ENCODE measurements around the gene DRC7.

DNA sequence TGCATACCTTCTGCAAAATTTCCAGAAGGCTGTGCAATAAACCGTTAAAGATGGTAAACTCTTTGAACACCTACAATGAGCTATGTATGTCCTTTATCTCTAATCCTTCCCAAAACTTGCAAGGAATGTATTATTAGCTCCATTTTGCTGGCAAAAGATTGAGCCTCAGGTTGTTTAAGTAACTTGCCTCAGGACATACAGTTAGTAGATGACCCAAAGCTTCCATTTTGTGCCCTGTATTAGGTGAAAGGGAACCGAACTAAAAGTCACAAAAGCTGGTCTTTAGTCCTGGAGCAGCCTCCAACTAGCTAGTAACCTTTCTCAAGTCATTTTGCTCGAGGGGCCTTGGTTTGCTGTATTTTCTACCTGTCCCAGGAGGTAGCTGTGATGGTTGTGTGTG, 22.2 kb upstream of the DRC7 start:
- no peak for TF ChIP-seq POLR2AphosphoS5 (IDR thresholded peaks at IDR 0.05; ENCODE audit: low read depth, low read length)
- TF ChIP-seq POLR2A (IDR thresholded peaks at IDR 0.05; ENCODE audit: low read depth, low read length), result no peak
- TF ChIP-seq TAF1 (IDR thresholded peaks at IDR 0.05; ENCODE audit: low read depth, low read length), result no peak
- TF ChIP-seq SPI1 (IDR thresholded peaks at IDR 0.05; ENCODE audit: low read depth, low read length), result no peak
- TF ChIP-seq PAX5 (IDR thresholded peaks at IDR 0.05; ENCODE audit: insufficient read depth, low read length, severe bottlenecking), result no peak
- no peak for TF ChIP-seq POU2F2 (IDR thresholded peaks at IDR 0.05; ENCODE audit: low read depth, low read length)
